ENCODE data around the gene SYT15B.
"Not testable (repeated sequence)": the region's sequence is repeated elsewhere in the genome, so short reads cannot be mapped to it uniquely, and the experiment has no call there.

DNA sequence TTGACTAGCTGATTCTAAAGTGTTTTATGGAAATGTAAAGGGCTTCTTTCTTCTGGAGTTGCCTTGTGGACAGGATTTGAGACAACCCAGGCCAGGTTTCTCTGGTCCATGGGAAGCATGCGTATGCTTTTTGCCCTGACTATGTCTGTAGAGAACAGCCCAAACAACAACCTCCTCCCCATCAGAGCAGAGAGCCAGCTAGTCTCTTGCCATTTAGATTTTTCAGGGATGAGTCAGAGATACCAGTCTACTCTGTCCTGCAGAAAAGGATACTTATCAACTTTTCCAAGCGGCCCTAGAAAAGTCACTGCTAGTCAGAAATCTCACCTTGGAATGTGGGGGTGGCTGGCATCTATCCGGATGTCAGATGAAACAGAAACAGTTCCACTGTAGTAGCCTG lies 11.6 kb downstream of the SYT15B start:
- TF ChIP-seq, protein P1, sequence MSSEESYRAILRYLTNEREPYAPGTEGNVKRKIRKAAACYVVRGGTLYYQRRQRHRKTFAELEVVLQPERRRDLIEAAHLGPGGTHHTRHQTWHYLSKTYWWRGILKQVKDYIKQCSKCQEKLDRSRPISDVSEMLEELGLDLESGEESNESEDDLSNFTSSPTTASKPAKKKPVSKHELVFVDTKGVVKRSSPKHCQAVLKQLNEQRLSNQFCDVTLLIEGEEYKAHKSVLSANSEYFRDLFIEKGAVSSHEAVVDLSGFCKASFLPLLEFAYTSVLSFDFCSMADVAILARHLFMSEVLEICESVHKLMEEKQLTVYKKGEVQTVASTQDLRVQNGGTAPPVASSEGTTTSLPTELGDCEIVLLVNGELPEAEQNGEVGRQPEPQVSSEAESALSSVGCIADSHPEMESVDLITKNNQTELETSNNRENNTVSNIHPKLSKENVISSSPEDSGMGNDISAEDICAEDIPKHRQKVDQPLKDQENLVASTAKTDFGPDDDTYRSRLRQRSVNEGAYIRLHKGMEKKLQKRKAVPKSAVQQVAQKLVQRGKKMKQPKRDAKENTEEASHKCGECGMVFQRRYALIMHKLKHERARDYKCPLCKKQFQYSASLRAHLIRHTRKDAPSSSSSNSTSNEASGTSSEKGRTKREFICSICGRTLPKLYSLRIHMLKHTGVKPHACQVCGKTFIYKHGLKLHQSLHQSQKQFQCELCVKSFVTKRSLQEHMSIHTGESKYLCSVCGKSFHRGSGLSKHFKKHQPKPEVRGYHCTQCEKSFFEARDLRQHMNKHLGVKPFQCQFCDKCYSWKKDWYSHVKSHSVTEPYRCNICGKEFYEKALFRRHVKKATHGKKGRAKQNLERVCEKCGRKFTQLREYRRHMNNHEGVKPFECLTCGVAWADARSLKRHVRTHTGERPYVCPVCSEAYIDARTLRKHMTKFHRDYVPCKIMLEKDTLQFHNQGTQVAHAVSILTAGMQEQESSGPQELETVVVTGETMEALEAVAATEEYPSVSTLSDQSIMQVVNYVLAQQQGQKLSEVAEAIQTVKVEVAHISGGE (CRISPR knock-in tag; IDR thresholded peaks at IDR 0.05), result not testable (repeated sequence)
- not testable (repeated sequence) for TF ChIP-seq CTCF (IDR thresholded peaks at IDR 0.05 in 2 of 3, conservative IDR thresholded peaks at IDR 0.05 in 1 of 3; ENCODE audit: control insufficient read depth in 2 of 3, extremely low read depth in 1 of 3, insufficient read depth in 1 of 3, low read depth in 3 of 3, low read length in 3 of 3); MYC (IDR thresholded peaks at IDR 0.05; ENCODE audit: insufficient read depth, insufficient read length, insufficient replicate concordance, low read length, severe bottlenecking); RB1 (IDR thresholded peaks at IDR 0.05; ENCODE audit: borderline replicate concordance); YY1 (IDR thresholded peaks at IDR 0.05; ENCODE audit: low read depth, low read length); EP300 (IDR thresholded peaks at IDR 0.05; ENCODE audit: borderline replicate concordance in 1 of 2, control insufficient read depth in 1 of 2, low read depth in 2 of 2, low read length in 2 of 2); ZSCAN29 (IDR thresholded peaks at IDR 0.05); ZNF217 (IDR thresholded peaks at IDR 0.05); NFXL1 (IDR thresholded peaks at IDR 0.05; ENCODE audit: borderline replicate concordance)
